BLaER1 treated with 17β-estradiol and CSF1 and Interleukin-3, amounts not matched to agents 10 nM and 100 nM (cell line): Measurements from ENCODE around the gene TOR1B.
"Not testable (repeated sequence)": the region's sequence is repeated elsewhere in the genome, so short reads cannot be mapped to it uniquely, and the experiment has no call there.

Experiments
- H3K27ac ChIP-seq, 11 experiments: shearing (Covaris generic); formaldehyde crosslinking; 2 replicates each; pipeline ENCODE4 v1.8.1; 2022
- H3K27me3 ChIP-seq, 11 experiments: shearing (Covaris generic); formaldehyde crosslinking; 2 replicates each; pipeline ENCODE4 v1.8.1; 2022
- H3K36me3 ChIP-seq, 11 experiments: shearing (Covaris generic); formaldehyde crosslinking; 2 replicates each; pipeline ENCODE4 v1.8.1; 2022
- H3K4me1 ChIP-seq, 10 experiments: shearing (Covaris generic); formaldehyde crosslinking; 2 replicates each; pipeline ENCODE4 v1.8.1; 2022
- H3K4me2 ChIP-seq, 11 experiments: shearing (Covaris generic); formaldehyde crosslinking; 2 replicates each; pipeline ENCODE4 v1.8.1; 2022
- H3K4me3 ChIP-seq, 10 experiments: shearing (Covaris generic); formaldehyde crosslinking; 2 replicates each; pipeline ENCODE4 v1.8.1; 2022
- H3K9ac ChIP-seq, 11 experiments: shearing (Covaris generic); formaldehyde crosslinking; 2 replicates each; pipeline ENCODE4 v1.8.1; 2022
- H3K9me3 ChIP-seq, 11 experiments: shearing (Covaris generic); formaldehyde crosslinking; replicated peaks in 1 of 11; 2 replicates each; pipeline ENCODE4 v1.8.1; 2022
- H4K20me1 ChIP-seq, 11 experiments: shearing (Covaris generic); formaldehyde crosslinking; 2 replicates each; pipeline ENCODE4 v1.8.1; 2022
- Cebpa-rat ChIP-seq, 11 experiments: shearing (Covaris generic); IDR thresholded peaks; 2 replicates each; pipeline ENCODE4 v1.8.1; 2022

The TOR1B gene

DNA sequence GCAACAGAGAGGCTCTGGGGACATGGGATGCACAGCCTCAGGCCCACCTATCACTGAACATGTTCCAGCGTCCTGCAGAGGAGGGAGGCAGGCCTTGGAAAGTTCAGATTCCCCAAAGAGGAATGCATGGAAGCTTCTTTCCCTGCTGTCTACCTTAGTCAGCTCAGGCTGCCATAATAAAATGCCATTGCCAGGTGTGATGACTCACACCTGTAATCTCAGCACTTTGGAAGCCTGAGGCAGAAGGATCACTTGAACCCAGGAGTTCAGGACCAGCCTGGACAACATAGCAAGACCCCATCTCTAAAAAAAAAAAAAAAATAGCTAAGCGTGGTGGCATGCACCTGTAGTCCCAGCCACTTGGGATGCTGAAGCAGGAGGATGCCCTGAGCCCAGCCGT lies 24.5 kb upstream of the TOR1B start:
- Histone ChIP-seq H3K27me3 (peaks cover 0 to 7% (median 0%) of the 10 kb centered on the region in 11 experiments; a peak in 5 of 22 replicates), H3K4me3 (peak overlapping the region in 1 of 10 experiments; percentile 16; a peak in 1 of 20 replicates), H3K4me1 (peaks cover 45 to 96% (median 92%) of the 10 kb centered on the region in 10 experiments), H4K20me1 (no peaks in the 10 kb centered on the region), H3K9me3 (no peaks in the 10 kb centered on the region), H3K9ac (peak overlapping the region in 10 of 11 experiments; percentile 52 to 90 (median 83); a peak in 18 of 22 replicates), H3K4me2 (peak overlapping the region; percentile 75 to 96 (median 88)), H3K27ac (peak overlapping the region in 10 of 11 experiments; percentile 84 to 99 (median 98); a peak in 20 of 22 replicates), H3K36me3 (no peaks in the 10 kb centered on the region)
- TF ChIP-seq Cebpa-rat (IDR thresholded peaks at IDR 0.05): no peak

DNA sequence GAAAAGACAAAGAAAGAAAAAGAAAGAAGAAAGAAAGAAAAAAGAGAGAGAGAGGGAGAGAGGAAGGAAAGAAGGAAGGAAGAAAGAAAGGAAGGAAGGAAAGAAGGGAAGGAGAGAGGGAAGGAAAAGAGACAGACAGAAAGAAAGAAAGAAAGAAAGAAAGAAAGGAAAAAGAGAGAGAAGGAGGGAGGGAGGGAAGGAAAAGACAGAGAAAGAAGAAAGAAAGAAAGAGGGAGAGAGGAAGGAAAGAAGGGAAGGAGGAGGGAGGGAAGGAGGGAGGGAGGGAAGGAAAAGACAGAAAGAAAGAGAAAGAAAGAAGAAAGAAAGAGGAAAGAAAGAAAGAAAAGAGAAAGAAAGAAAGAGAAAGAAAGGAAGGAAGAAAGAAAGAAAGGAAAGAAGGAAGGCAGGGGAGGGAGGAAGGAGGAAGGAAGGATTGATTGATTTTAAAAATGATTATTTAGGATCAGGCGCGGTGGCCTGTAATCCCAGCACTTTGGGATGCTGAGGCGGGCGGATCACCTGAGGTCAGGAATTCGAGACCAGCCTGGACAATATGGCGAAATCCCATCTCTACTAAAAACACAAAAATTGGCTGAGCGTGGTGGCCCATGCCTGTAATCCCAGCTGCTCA lies 23.3 kb upstream of the TOR1B start:
- Histone ChIP-seq H3K9me3 (no peaks in the 10 kb centered on the region), H3K36me3 (no peaks in the 10 kb centered on the region), H3K4me2 (peak overlapping the region in 10 of 11 experiments; percentile 75 to 96 (median 86); a peak in 20 of 22 replicates), H3K27me3 (peaks cover 0 to 5% (median 0%) of the 10 kb centered on the region in 11 experiments; a peak in 5 of 22 replicates), H4K20me1 (no peaks in the 10 kb centered on the region), H3K9ac (peak overlapping the region in 4 of 11 experiments; percentile 11 to 83 (median 38); a peak in 4 of 22 replicates), H3K4me1 (peaks cover 42 to 90% (median 85%) of the 10 kb centered on the region in 10 experiments), H3K27ac (peak overlapping the region in 9 of 11 experiments; percentile 91 to 99 (median 98); a peak in 15 of 22 replicates), H3K4me3 (no peak overlapping the region)
- TF ChIP-seq Cebpa-rat (IDR thresholded peaks at IDR 0.05): no peak

DNA sequence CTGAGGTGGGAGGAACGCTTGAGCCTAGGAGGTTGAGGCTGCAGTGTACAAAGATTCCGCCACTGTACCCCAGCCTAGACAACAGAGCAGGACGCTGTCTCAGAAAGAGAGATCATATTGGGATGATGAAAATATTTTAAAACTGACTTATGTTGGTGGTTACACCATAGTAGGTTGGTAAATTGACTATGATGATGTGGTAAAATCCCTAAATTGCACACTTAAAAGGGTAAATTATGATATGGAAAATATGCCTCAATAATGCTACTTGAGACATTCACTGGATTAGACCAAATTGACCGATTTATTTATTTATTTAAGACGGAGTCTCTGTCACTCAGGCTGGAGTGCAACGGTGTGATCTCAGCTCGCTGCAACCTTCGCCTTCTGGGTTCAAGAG lies 21.9 kb upstream of the TOR1B start:
- no peaks in the 10 kb centered on the region for H3K27me3 ChIP-seq
- H3K36me3 ChIP-seq: no peaks in the 10 kb centered on the region
- peaks cover 27 to 83% (median 74%) of the 10 kb centered on the region in 10 experiments for H3K4me1 ChIP-seq
- no peak overlapping the region for H3K4me3 ChIP-seq
- no peak overlapping the region for H3K9ac ChIP-seq
- peak overlapping the region in 9 of 11 experiments; percentile 7 to 95 (median 82); a peak in 13 of 22 replicates for H3K4me2 ChIP-seq
- no peaks in the 10 kb centered on the region for H4K20me1 ChIP-seq
- peak overlapping the region in 7 of 11 experiments; percentile 1 to 99 (median 95); a peak in 5 of 22 replicates for H3K27ac ChIP-seq
- no peak for TF ChIP-seq Cebpa-rat (IDR thresholded peaks at IDR 0.05)
- no peaks in the 10 kb centered on the region for H3K9me3 ChIP-seq

DNA sequence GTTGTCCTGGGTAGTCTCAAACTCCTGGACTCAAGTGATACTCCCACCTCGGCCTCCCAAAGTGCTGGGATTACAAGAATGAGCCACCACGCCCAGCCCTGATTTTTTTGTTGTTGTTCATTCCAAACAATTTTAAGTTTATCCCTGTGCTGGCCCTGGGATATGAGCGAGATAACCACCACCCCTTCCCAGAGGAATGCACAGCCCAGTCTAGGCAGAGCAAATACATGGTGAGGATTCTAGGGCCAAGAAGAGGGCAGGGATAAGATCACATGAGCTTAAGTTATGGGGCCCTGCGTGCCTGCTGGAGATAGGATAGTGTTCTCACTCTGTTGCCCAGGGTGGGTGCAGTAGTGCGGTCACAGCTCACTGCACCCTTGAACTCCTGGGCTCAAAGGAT lies 21.0 kb upstream of the TOR1B start:
- Histone ChIP-seq H3K9ac (peak overlapping the region in 5 of 11 experiments; percentile 5 to 38 (median 24); a peak in 7 of 22 replicates), H3K36me3 (no peaks in the 10 kb centered on the region), H3K27me3 (no peaks in the 10 kb centered on the region), H3K4me1 (peaks cover 19 to 74% (median 66%) of the 10 kb centered on the region in 10 experiments), H3K4me3 (no peak overlapping the region), H3K4me2 (peak overlapping the region in 10 of 11 experiments; percentile 24 to 95 (median 72); a peak in 18 of 22 replicates), H3K27ac (peak overlapping the region in 8 of 11 experiments; percentile 19 to 96 (median 39); a peak in 15 of 22 replicates), H4K20me1 (no peaks in the 10 kb centered on the region), H3K9me3 (no peaks in the 10 kb centered on the region)
- TF ChIP-seq Cebpa-rat (IDR thresholded peaks at IDR 0.05): no peak

DNA sequence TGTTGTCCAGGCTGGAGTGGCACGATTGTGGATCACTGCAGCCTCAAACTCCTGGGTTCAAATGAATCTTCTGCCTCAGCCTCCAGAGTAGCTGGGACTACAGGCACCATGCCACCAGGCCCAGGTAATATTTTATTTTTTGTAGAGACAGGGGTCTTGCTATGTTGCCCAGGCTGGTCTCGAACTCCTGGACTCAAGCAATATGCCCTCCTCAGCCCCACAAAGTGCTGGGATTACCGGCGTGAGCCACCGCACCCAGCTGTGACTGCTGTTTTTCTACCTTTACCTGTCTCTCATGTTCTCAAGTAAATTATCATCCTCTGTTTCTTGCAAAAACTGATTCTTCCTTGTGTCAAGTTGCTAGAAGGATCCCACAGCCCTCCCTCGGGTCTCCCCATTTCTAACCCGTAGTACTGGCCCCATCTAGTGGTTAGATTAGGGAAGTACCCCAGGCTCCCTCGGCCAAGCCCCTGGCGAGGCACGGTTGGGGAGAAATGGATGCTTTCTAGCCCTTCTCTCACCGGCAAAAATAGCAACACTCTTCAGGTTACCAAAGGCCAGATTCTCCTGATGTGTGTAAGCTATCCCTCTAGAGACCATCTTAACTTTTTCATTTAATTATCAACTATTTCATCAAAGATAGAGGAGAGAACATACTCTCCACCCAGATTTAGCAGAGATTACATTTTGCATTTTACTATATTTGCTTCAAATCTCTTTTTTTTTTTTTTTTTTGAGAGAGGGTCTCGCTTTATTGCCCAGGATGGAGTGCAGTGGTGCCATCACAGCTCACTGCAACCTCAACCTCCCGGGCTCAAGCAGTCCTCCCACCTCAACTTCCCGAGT lies 19.2 kb upstream of the TOR1B start:
- H3K27ac ChIP-seq: peak overlapping the region in 6 of 11 experiments; percentile 19 to 49 (median 33); a peak in 6 of 22 replicates
- no peak for TF ChIP-seq Cebpa-rat (IDR thresholded peaks at IDR 0.05)
- H3K4me1 ChIP-seq: peaks cover 4 to 60% (median 52%) of the 10 kb centered on the region in 10 experiments
- H3K9ac ChIP-seq: peak overlapping the region in 2 of 11 experiments; percentile 2 to 19; a peak in 1 of 22 replicates
- no peaks in the 10 kb centered on the region for H3K36me3 ChIP-seq
- H3K9me3 ChIP-seq: no peaks in the 10 kb centered on the region
- H3K4me2 ChIP-seq: peak overlapping the region in 10 of 11 experiments; percentile 27 to 95 (median 72); a peak in 14 of 22 replicates
- H3K27me3 ChIP-seq: no peaks in the 10 kb centered on the region
- no peaks in the 10 kb centered on the region for H4K20me1 ChIP-seq
- no peak overlapping the region for H3K4me3 ChIP-seq

DNA sequence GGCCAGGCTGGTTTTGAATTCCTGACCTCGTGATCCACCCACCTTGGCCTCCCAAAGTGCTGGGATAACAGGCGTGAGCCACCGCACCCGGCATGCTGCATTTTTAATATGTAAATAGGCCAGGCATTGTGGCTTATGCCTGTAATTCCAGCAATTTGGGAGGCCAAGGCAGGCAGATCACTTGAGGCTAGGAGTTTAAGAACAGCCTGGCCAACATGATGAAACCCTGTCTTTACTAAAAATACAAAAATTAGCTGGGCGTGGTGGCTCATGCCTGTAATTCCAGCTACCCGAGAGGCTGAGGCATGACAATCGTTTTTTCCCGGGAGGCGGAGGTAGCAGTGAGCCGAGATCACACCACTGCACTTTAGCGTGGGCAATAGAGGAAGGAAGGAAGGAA lies 18.0 kb upstream of the TOR1B start:
- H3K27me3 ChIP-seq, H3K27ac ChIP-seq, H3K9ac ChIP-seq, H3K9me3 ChIP-seq, H3K4me3 ChIP-seq, H4K20me1 ChIP-seq, H3K36me3 ChIP-seq: not testable (repeated sequence)
- Histone ChIP-seq H3K4me1 (peaks cover under 1 to 51% (median 41%) of the 10 kb centered on the region in 10 experiments; a peak in 19 of 20 replicates), H3K4me2 (peak overlapping the region in 2 of 11 experiments; percentile 6 to 7; a peak in 1 of 22 replicates)

DNA sequence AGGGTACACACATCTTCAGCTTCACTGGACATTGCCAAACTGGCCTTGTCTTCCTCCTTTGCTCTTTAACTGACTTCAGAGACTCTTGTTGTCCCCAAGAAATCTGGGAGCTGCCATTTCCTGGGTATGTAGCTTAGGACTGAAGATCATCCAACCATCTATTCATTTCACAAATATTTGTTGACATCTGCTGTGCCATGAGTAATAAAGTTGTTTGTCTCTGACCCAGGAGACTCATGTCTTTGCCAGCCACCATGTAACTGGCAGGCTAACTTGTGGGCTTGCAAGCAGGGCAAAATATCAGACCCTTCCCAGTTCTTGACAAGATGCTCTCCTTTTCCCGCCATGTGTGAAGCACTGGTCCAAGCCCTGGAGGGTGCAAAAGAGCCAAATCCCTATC lies 17.1 kb upstream of the TOR1B start:
- Histone ChIP-seq H4K20me1 (no peaks in the 10 kb centered on the region), H3K9ac (no peak overlapping the region), H3K4me1 (peaks cover 3 to 46% (median 36%) of the 10 kb centered on the region in 10 experiments; a peak in 19 of 20 replicates), H3K36me3 (no peaks in the 10 kb centered on the region), H3K4me2 (no peak overlapping the region), H3K4me3 (no peak overlapping the region), H3K27ac (no peak overlapping the region), H3K9me3 (no peaks in the 10 kb centered on the region), H3K27me3 (no peaks in the 10 kb centered on the region)
- no peak for TF ChIP-seq Cebpa-rat (IDR thresholded peaks at IDR 0.05)

DNA sequence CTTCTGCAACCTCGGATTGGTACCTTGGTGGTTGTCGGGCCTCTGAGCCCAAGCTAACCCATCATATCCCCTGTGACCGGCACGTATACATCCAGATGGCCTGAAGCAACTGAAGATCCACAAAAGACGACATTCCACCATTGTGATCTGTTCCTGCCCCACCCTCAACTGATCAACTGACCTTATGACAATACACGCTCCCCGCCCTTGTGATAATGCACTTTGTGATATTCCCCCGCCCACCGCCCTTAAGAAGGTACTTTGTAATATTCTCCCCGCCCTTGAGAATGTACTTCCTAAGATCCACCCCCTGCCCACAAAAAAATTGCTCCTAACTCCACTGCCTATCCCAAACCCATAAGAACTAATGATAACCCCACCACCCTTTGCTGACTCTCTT lies 16.5 kb upstream of the TOR1B start:
- no peaks in the 10 kb centered on the region for H4K20me1 ChIP-seq
- H3K4me3 ChIP-seq: no peak overlapping the region
- no peak overlapping the region for H3K9ac ChIP-seq
- H3K36me3 ChIP-seq: no peaks in the 10 kb centered on the region
- H3K27me3 ChIP-seq: no peaks in the 10 kb centered on the region
- no peak for TF ChIP-seq Cebpa-rat (IDR thresholded peaks at IDR 0.05)
- peaks cover 3 to 40% (median 32%) of the 10 kb centered on the region in 10 experiments; a peak in 19 of 20 replicates for H3K4me1 ChIP-seq
- no peak overlapping the region for H3K4me2 ChIP-seq
- H3K9me3 ChIP-seq: no peaks in the 10 kb centered on the region
- H3K27ac ChIP-seq: no peak overlapping the region

DNA sequence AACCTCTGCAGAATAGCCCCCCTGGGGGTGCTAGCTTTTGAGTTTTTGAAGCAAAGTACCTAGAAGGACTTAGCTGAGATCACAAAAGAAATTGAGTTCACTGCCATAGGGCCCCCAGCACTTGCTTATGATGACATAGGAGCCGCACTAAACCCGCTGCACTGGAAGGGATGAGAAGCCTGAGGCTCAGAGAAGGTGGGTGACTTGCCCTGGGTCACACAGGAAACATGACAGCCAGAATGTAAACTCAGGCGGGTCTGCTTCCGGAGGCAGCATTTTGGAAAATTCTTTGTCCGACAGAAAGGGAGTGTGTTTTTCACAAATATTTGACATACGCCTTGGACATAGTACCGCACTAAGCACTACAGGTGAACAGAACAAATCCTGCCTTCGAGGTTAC lies 8.4 kb upstream of the TOR1B start:
- H3K36me3 ChIP-seq: no peaks in the 10 kb centered on the region
- no peak overlapping the region for H3K4me3 ChIP-seq
- H3K27ac ChIP-seq: no peak overlapping the region
- H3K27me3 ChIP-seq: peaks cover 0 to 7% (median 0%) of the 10 kb centered on the region in 11 experiments; a peak in 7 of 22 replicates
- no peaks in the 10 kb centered on the region for H3K9me3 ChIP-seq
- H3K9ac ChIP-seq: no peak overlapping the region
- no peak overlapping the region for H3K4me2 ChIP-seq
- no peak for TF ChIP-seq Cebpa-rat (IDR thresholded peaks at IDR 0.05)
- no peaks in the 10 kb centered on the region for H4K20me1 ChIP-seq
- H3K4me1 ChIP-seq: peaks cover 0 to 11% (median 7%) of the 10 kb centered on the region in 10 experiments; a peak in 15 of 20 replicates

DNA sequence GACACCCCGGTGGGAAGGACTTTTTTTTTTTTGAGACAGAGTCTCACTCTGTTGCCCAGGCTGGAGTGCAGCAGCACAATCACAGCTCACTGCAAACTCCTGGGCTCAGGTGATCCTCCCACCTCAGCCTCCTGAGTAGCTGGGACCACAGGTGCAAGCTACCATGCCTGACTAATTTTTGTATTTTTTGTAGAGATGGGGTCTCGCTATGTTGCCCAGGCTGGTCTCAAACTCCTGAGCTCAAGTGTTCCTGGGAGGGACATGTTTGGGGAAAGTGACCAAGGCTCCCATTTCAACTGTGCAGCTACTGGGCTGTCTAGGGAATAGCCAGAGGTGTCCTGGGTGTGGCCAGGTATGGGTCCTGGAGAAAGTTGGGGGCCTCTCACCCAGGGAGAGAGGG lies 7.0 kb upstream of the TOR1B start:
- not testable (repeated sequence) for H3K27me3 ChIP-seq, H3K36me3 ChIP-seq, H4K20me1 ChIP-seq, H3K27ac ChIP-seq, H3K4me1 ChIP-seq, H3K4me2 ChIP-seq, H3K9ac ChIP-seq, H3K9me3 ChIP-seq, H3K4me3 ChIP-seq
